ENCODE measurements around the gene ARHGAP28. TPM values are rescaled to one million over a fixed set of nuclear protein-coding genes. Genes with fewer than 3 reads are reported as not detected.

Gene ARHGAP28
- total and polyA plus RNA-seq, 2 of the 13 experiments (the other 11 are each of a cell fraction or from before 2014, with no cell fraction given): not detected

GRCh38 chr18:6857300-6857699 lies 127.8 kb downstream of the ARHGAP28 start:
- CTCF ChIA-PET (ENCODE audit: low intra/inter-chr PET ratio, low total read pairs): no interaction called here

More at GRCh38 chr18:6857300-6857699, 127.8 kb downstream of the ARHGAP28 start:
- POLR2A ChIA-PET: no interaction called here
- no peak overlapping the region for H3K4me3 ChIP-seq (replicated peaks in 1 of 3; ENCODE audit: insufficient read depth in 1 of 3, low read depth in 2 of 3, low read length in 3 of 3)
- no peaks in the 10 kb centered on the region for H4K20me1 ChIP-seq (ENCODE audit: insufficient read depth, low read length)
- H3K27me3 ChIP-seq (ENCODE audit: control insufficient read depth in 1 of 2, insufficient read depth in 2 of 2, low read length in 2 of 2): peaks cover 1 to 10% of the 10 kb centered on the region in 2 experiments; a peak in 2 of 5 replicates
- WGBS (ENCODE audit: low lambda C conversion rate): 8% methylated on average over 12 of the region's 12 CpGs
- no peaks in the 10 kb centered on the region for H3K36me3 ChIP-seq (replicated peaks in 1 of 2; ENCODE audit: control insufficient read depth in 1 of 2, insufficient read depth in 2 of 2, low read length in 2 of 2)
- H2AFZ ChIP-seq (ENCODE audit: low read length): no peak overlapping the region
- no TSS peak for BruUV-seq (replicated peaks)
- no peaks in the 10 kb centered on the region for H3K79me2 ChIP-seq (ENCODE audit: insufficient read depth, low read length)
- H3K9ac ChIP-seq (ENCODE audit: insufficient read depth, low read depth, low read length): no peak overlapping the region
- no peak for FAIRE-seq
- TF ChIP-seq, protein P1, sequence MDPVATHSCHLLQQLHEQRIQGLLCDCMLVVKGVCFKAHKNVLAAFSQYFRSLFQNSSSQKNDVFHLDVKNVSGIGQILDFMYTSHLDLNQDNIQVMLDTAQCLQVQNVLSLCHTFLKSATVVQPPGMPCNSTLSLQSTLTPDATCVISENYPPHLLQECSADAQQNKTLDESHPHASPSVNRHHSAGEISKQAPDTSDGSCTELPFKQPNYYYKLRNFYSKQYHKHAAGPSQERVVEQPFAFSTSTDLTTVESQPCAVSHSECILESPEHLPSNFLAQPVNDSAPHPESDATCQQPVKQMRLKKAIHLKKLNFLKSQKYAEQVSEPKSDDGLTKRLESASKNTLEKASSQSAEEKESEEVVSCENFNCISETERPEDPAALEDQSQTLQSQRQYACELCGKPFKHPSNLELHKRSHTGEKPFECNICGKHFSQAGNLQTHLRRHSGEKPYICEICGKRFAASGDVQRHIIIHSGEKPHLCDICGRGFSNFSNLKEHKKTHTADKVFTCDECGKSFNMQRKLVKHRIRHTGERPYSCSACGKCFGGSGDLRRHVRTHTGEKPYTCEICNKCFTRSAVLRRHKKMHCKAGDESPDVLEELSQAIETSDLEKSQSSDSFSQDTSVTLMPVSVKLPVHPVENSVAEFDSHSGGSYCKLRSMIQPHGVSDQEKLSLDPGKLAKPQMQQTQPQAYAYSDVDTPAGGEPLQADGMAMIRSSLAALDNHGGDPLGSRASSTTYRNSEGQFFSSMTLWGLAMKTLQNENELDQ (CRISPR knock-in tag; IDR thresholded peaks at IDR 0.05; ENCODE audit: borderline replicate concordance): no peak
- TF ChIP-seq ATF5 (CRISPR knock-in tag; IDR thresholded peaks at IDR 0.05; ENCODE audit: low read depth) (no peak), DBP (CRISPR knock-in tag; IDR thresholded peaks at IDR 0.05; ENCODE audit: not compliant biosample characterization) (no peak)
- intact Hi-C loops (cut with micrococcal nuclease; ENCODE audit: unreplicated experiment) (no loop called here), in situ Hi-C loops (cut with HindIII; ENCODE audit: extremely low pct_ligation_motif_present, low pct_unique_long_range_greater_than_20kb) (no loop called here)
- no peak for ATAC-seq
- H3K27ac ChIP-seq (ENCODE audit: extremely low read length, insufficient read depth, low read length): no peak overlapping the region
- H3K9me3 ChIP-seq (ENCODE audit: low read length): no peaks in the 10 kb centered on the region
- H3K4me2 ChIP-seq (ENCODE audit: low read depth, low read length): no peak overlapping the region
- no peak for DNase-seq (ENCODE audit: low spot score)
- H3K4me1 ChIP-seq (ENCODE audit: insufficient read depth, low read length): no peaks in the 10 kb centered on the region

All from HepG2 (cell line).